IMR-90 (cell line): ENCODE measurements around the gene TEAD2.

Experiments used
- BHLHE40 ChIP-seq: fragments of 150-350 bp; IDR thresholded peaks from 2 replicates; pipeline ENCODE4 v1.6.1; 2016; ENCODE audit warnings: mild to moderate bottlenecking, low read depth, low read length
- CEBPB ChIP-seq: IDR thresholded peaks from 2 replicates; pipeline ENCODE4 v1.6.1; 2012; ENCODE audit warnings: low read depth, low read length, improper control_type of control experiment
- CTCF ChIP-seq: conservative IDR thresholded peaks from 2 replicates; pipeline ENCODE4 v1.5.1; 2012; ENCODE audit warnings: mild to moderate bottlenecking, low read depth, low read length, improper control_type of control experiment
- FOS ChIP-seq: fragments of 150-350 bp; IDR thresholded peaks from 2 replicates; pipeline ENCODE4 v1.6.1; 2016; ENCODE audit warnings: low read depth, low read length
- MAFK ChIP-seq: IDR thresholded peaks from 2 replicates; pipeline ENCODE4 v1.6.1; 2012; ENCODE audit warnings: low read depth, low read length, improper control_type of control experiment
- MXI1 ChIP-seq: IDR thresholded peaks from 2 replicates; pipeline ENCODE4 v1.6.1; 2012; ENCODE audit warnings: low read depth, mild to moderate bottlenecking, low read length, moderate library complexity, borderline replicate concordance
- NFE2L2 ChIP-seq: fragments of 150-350 bp; IDR thresholded peaks from 2 replicates; pipeline ENCODE4 v1.6.1; 2016; ENCODE audit warnings: low read depth, mild to moderate bottlenecking, low read length
- POLR2A ChIP-seq: IDR thresholded peaks from 2 replicates; pipeline ENCODE4 v1.6.1; 2012; ENCODE audit warnings: mild to moderate bottlenecking, low read depth, low read length
- RAD21 ChIP-seq: IDR thresholded peaks from 2 replicates; pipeline ENCODE4 v1.6.1; 2012; ENCODE audit warnings: low read length, improper control_type of control experiment
- RCOR1 ChIP-seq: IDR thresholded peaks from 2 replicates; pipeline ENCODE4 v1.6.1; 2012; ENCODE audit warnings: mild to moderate bottlenecking, low read length, improper control_type of control experiment; ENCODE audit not compliant: insufficient replicate concordance
- USF2 ChIP-seq: fragments of 150-350 bp; IDR thresholded peaks from 2 replicates; pipeline ENCODE4 v1.6.1; 2017; ENCODE audit warnings: mild to moderate bottlenecking, antibody characterized with exemption, low read length, low read depth

- no peak for TF ChIP-seq POLR2A
- no peak for TF ChIP-seq FOS
- no peak for TF ChIP-seq CTCF
- TF ChIP-seq RCOR1 = no peak
- no peak for TF ChIP-seq CEBPB
- TF ChIP-seq BHLHE40 = no peak
- no peak for TF ChIP-seq RAD21
- TF ChIP-seq MXI1 = no peak
- no peak for TF ChIP-seq MAFK
- no peak for TF ChIP-seq USF2
- no peak for TF ChIP-seq NFE2L2
Observed at GRCh38 chr19:49338691-49339300, 23.4 kb downstream of the TEAD2 start.
